Eye (tissue), 1 donor: ENCODE data around the gene CPNE5.

Experiments used
- DNase-seq: peaks from one replicate; pipeline ENCODE4 v3.0.0-alpha.2; 2015

Gene CPNE5

DNA sequence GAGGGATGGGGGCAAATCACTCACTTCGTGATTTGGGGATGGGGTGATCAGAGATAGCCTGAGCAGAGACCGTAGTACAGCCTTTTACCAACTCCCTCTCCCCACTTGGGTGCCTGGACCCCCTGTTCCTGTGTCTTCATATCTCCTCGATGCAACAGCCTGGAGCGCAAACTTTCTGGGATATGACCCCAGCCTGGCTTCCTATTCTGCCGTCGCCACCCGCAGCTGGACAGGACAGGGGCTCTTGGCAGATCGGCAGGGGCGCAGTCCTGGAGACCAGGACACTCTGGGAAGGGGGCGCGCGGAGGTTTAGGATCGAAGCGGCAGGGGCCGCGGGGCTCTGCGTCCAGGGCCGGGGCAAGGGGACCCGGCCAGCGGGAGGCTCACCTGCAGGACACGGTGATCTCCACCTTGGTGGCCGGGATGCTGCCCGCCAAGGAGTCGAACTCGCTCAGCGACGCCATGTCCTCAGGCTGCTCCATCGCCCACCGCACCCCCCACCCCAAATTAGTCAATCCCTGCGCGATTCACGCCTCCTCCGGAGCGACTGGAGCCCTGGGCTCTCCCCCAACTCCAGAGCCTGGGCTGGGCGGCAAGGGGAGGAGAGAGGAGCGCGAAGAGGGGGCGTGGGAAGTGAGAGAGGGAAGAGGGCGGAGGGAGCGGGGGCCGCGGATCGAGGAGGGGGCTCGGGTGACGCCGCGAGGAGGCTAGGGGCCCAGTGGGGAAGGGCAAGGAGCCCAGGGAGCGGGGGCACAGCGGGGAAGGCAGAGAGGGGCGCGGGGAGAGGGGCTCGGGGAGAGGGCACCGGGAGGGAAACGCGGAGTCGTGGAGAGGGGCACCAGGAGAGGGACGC is at the start of gene CPNE5:
CPNE5 (minus strand) TSS at position 549 of the 853 bp plus-strand sequence; CDS start at position 482, 67 bp downstream.
- peak; percentile 85 for DNase-seq

GRCh38 chr6:36888115-36888643 is 48.9 kb upstream of the CPNE5 start:
- no peak for DNase-seq

DNA sequence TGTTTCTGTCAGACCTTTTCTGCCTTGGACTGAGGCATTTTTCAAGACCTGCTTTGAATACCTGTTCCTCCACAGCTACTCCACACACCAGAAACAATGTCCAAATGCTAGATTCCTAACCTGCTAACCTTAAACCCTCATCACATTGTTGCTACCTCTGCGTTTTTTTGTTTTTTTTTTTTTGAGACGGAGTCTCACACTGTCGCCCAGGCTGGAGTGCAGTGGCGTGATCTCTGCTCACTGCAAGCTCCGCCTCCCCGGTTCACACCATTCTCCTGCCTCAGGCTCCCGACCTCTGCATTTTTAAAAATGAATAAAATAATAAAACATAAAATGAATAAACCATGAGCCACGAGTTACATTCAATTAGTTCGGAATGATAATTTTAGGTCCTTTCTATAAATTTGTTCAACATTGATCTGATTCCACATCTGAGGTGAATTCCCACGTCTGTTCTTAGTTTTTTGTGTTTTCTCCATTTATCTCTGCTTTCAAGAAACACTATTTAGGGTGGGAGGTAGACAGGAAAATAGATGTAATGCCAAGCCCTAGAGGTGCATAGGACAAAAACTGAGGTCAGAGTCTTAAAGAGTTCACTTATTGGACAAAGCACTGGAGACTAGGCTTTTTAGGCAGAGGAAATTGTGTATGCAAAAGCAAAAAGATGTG is 47.8 kb upstream of the CPNE5 start:
- DNase-seq, result peak; percentile 3

- peak; percentile 99 for DNase-seq
Observed at GRCh38 chr6:36885461-36886401, 46.5 kb upstream of the CPNE5 start, which contains the start of gene C6orf89. TSS of gene C6orf89 (plus strand) at chr6:36885952. CDS start at chr6:36899445, 13,493 bp downstream.

DNA sequence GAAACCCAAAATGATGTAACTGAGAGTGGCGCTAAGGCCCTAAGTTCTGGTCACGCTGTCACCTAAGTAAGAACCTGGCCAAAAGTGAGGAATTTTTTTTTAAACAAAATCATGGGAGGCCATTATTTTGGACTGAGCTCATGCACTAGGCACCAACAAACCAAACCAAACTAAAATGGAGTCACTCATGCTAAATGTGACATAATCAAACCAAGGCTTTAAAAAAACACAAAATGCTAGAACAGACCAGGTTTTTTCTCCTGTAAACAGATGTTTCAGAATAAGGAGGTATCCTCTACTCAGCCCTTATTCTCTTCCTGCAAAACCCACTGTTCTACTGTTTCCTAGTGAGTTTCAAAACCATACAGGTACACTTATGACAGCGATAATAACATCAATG is 45.4 kb upstream of the CPNE5 start:
- DNase-seq, result no peak

DNA sequence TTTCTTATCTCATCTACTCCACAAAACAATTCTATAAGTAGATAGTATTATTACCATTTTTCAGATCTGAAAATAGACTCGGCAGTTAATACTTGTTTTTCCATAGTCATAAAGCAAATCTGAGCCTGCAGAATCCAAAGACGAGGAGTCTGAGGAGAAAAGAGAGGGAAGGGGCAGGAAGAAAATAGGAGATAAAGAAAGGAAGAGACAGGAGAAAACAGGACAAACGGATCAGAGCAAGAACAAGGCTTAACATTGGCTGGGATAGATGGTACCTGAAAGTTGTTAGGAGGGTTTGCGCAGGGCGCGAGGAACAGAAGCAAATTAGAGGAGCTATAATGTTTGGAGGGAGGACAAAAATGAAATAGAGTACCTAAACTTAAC is 36.0 kb upstream of the CPNE5 start:
- DNase-seq, result no peak

DNA sequence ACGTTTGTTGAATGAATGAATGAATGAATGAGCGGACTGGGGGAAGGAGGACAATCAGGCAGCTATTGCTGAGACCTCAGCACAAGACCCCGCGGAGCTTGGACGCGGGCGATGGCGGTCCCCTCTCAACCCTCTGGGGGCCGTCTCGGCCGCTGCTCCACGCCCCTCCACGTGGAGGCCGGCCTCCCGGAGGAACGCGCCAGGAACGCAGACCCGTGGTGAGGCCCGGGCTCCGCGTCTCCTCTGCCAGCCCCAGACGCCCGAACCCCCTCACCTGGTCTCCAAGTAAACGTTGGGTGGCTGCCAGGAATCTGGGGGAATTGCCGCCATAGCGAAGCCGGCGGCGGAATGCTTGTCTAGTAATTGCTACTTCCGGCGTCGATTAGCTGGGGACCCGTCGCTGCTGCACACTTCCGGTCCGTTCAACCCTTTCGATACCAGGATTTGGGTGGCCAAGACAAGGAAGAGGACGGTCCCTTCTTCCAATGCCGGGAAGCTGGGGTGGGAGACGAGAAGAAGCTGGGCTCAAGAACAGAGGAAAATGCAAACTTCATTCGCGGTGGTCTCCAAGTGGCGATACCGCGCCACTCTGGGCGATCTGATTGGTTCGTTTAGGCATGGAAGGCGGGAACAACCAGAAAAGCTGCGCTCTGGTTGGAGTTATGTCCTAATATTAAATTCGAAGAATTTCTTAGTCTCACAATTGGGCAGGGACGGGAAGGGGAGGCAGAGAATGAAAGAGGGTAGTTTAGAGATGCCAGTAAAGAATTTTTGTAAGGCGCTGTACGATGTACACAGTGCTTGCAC is 35.4 kb upstream of the CPNE5 start, which contains the start of gene PPIL1:
PPIL1 (minus strand) TSS at position 361 of the 807 bp plus-strand sequence; CDS start at position 330, 31 bp downstream.
- peak; percentile 98 for DNase-seq

GRCh38 chr6:36873612-36874442 is 34.6 kb upstream of the CPNE5 start:
- DNase-seq, result peak; percentile 4

DNA sequence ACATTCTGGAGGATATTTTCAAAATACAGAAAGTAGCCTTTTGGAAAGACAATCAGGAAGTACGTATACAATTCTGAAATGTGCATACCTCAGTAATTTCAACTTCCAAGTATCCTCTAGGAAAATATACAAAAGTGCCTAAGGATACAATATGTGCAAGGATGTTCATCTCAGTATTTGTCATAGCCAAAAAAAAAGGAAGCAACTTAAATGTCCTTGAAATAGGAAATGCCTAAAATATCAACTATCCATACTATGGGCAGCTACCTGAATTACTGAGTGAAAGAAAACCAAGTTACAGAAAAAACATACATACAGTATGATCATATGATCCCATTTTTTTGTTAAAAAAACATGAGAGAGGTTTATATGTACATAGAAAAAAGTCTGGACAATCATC is 33.9 kb upstream of the CPNE5 start:
- no peak for DNase-seq

DNA sequence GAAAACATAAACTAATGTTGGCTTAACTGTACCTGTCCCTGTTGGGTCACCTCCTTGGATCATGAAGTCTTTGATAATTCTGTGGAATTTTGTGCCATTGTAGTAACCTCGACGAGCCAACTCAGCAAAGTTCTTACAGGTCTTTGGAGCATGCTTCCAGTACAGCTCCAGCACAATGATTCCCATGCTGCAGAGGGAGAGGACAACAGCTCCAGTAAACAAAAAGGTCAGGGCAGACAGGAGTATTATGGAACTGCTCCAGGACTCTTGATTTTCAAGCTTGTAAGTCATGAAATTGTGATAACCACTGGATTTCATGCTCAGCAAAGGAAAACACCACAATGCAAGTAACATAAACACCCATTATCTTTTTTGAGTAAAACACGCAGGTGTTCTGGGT is 32.4 kb upstream of the CPNE5 start:
- no peak for DNase-seq

DNA sequence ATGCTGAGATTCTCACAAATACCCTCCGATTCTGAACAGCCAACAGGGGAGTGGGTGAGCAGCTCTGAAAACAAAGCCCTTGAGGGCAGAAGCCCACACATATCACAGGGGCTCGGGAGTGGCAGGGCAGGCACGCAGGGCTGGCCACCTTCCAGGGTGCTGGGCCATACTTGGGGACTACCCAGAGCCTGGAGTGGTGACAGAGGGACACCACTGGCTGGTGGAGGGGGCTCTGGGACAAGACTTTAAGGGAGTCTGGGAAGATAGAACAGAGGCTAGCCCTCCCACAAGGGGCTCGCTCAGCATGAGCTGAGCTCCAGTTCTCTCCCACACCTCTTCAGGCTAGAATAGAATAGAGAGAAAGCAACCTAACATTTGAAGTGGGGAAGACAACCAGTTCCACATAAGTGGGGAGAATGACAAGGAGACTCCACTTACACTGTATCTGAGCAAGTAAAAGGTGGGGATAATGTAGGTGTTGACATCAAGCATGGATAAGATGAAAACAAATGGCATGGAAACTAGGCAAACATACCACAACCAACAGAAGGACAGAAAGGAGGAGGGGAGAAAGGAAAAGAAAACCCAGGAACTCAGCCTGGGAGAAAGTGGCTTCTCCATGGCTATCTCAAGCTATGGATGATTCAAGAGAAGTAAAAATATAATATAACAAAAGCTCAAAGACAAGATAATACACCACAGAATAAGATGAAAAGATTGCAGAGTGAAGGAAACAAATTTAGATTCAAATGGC is 28.4 kb upstream of the CPNE5 start:
- DNase-seq, result no peak

DNA sequence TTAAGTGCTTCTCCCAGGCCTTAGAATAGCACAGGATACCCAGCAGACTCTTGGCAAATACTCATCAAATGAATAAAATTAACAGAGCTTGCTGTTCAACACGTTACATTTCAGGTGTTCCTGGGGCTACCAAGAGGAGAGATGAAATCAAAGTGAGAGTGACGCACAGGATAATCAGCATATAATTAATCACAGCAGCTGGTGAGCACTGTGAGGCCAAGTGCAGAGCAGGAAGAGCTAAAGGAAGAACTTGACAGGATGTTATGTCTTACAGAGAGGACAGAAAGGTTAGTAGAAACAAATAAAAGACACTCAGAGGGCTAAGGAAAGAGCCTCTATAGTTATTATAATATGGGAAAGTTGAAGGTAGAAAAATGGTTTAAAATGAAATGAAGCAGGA is 26.6 kb upstream of the CPNE5 start:
- DNase-seq, result no peak

DNA sequence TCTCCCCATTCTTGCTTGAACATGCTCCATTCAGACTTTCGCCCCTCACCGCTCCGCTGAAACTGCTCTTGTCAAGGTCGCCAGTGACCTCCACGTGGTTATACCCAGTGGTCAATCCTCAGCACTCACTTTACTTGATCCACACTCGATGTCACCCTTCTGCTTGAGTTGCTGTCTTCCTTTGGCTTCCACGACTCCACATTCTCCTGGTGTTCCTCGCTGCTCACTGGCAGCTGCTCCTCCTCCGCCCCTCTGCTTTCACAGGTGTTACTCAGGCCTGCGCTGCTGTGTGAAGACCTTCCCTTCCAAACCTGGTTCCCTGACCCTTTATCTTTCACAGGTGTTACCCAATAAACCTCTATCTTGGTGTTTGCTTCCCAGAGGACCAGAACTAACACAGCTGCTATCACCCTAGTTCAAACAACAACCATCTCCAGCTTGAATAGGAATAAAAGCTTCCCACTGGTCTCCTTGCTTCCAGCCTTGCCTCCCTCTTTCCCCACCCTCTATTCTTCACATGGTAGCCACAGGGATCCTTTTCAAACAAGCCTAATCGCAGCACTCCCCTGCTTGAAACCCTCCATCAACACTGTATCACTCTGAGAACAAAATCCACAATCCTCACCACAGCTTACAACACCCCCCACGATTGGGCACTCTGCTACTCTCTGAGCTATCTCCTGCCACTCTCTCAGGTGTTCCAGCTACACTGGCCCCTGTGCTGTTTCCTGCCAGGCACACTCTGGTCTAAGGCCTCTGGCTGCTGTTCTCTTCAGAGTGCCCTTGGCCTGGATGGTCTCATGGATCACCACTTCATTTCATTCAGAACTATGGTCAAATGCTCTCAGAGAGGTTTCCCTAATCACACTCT is 24.7 kb upstream of the CPNE5 start:
- DNase-seq, result no peak

DNA sequence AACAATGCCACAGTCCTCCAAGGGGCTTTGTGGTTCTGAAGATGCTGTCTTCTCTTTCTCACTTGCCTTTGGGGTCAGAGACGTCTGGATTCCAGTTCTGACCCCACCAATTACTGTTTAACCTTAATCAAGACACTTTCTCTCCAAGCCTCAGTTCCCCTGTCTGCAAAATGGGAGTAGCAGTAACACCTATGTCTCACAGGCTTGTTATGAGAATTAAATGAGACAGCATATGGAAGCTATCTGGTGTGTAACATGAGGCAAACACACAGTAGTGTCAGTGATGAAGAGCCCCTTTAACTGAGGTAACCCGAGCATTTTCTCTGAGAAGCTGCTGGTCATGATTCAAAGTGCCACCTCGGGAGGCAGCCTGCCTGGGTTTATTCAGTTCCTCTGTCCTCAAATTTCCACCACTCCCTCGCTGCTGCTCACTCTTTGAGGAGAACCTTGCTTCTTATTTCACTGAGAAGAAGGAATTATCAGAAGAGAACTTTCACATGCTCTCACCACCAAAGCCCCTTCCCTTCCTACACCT is 23.7 kb upstream of the CPNE5 start:
- no peak for DNase-seq

- no peak for DNase-seq
Observed at GRCh38 chr6:36862164-36862847, 23.1 kb upstream of the CPNE5 start.

DNA sequence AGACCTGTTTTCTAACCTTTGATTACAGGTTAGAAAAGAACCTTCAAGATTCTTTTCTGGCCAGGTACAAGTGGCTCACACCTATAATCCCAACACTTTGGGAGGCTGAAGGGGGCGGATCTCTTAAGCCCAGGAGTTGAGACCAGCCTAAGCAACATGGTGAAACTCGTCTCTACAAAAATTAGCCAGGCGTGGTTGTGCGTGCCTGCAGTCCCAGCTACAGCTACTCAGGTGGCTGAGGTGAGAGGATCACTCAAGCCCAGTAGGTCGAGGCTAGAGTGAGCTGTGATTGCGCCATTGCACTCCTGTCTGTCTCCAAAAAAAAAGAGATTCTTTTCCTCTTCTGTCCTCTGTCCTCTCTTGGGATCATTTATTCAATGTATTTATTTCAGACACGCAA is 20.9 kb upstream of the CPNE5 start:
- no peak for DNase-seq

DNA sequence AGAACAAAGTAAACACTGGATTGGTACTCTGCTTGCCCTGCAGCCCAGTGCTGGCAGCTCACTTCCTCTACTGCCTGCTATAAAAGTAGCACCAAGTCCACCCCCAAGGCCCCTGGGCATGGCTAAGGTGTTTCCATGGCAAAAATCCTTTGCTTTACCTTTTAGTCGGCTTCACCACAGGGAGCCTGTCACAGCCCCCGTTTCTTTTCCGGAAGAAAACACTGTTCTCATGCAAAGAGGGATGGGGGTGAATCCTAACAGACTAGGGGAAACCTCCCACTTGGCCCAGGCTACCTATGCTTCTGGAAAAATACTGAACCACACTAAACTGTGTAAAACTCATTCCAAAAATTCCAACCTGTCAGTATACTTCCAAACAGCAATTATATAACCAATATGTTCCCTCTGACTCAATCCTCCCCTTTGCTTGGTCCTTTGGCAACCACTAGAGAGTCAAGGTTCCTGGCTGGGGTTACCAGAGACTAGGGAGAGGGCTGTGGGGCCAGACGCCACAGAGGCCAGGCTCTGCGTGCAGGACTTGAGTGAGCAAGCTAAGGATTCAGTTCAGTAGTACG is 19.2 kb upstream of the CPNE5 start:
- DNase-seq, result no peak

- no peak for DNase-seq
Observed at GRCh38 chr6:36857325-36857724, 18.1 kb upstream of the CPNE5 start.
